Ascending aorta (tissue), 2 donors: ENCODE results near the gene VCL. TPM values are rescaled to one million over a fixed set of nuclear protein-coding genes. Genes with fewer than 3 reads are reported as not detected.
A peak's percentile ranks its signal among the peaks of the same experiment; 100 is the strongest.

Experiments
- DNase-seq, 2 donors: peaks; one replicate each; pipeline ENCODE4 v3.0.0-alpha.2; 2019; ENCODE audit warnings: low spot score in 2 of 2
- H3K27ac ChIP-seq, 2 donors: fragments of 200-600 bp; sonication (generic); one replicate each; pipeline ENCODE4 v1.5.1; 2016 to 2017; ENCODE audit warnings: mild to moderate bottlenecking in 1 of 2
- H3K27me3 ChIP-seq: fragments of 200-600 bp; sonication (generic); one replicate; pipeline ENCODE4 v1.5.1; 2017
- H3K36me3 ChIP-seq, 2 donors: fragments of 200-600 bp; sonication (generic); one replicate each; pipeline ENCODE4 v1.5.1; 2016
- H3K4me1 ChIP-seq, 2 donors: fragments of 200-600 bp; sonication (generic); one replicate each; pipeline ENCODE4 v1.5.1; 2016 to 2017; ENCODE audit warnings: mild to moderate bottlenecking in 1 of 2
- H3K4me3 ChIP-seq, 2 donors: fragments of 200-600 bp; sonication (generic); one replicate each; pipeline ENCODE4 v1.5.1; 2016 to 2017; ENCODE audit warnings: mild to moderate bottlenecking in 1 of 2
- H3K9me3 ChIP-seq, 2 donors: fragments of 200-600 bp; sonication (generic); one replicate each; pipeline ENCODE4 v1.5.1; 2016
- intact Hi-C: fragments of 100-400 bp; cut with DNase I; formaldehyde crosslinking; loops from one replicate; pipeline ENCODE4 v1.15.1; 2023
- total RNA-seq: library from RNA; depleted of rRNA; stranded (reverse); fragments of >200 nt; gene quantifications from one replicate; pipeline ENCODE4 v1.1.0, GENCODE V29; 2016
- TF ChIP-seq, protein P1 (sequence below), 3 experiments: fragments of 200-600 bp in 2 of 3; fragments of 450-650 bp in 1 of 3; sonication (generic) in 2 of 3; IDR thresholded peaks; one replicate each; pipeline ENCODE4 v1.5.1; 2016 to 2019; ENCODE audit warnings: antibody characterized with exemption in 3 of 3, mild to moderate bottlenecking in 1 of 3, moderate library complexity in 1 of 3

VCL gene
- total RNA-seq, 1 donor from 2014 or later, result 333 TPM

DNA sequence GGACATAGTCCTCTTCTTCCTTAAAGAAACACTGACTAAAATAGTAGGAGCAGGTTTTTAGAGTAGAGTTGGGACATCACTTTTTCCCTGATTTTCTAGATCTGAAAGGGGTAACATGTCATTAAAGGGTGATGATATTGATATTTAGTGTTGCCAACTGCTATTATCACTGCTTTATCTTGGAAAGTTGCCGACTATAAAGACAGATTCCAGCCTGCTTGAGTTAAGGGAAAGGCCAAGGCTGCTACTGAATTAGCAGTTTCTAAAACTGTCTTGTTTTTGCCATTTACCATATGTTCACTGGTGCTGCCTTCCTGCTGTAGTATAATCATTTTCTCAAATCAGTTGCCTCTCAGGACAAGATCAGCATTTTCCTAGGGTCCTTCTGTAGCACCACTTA, 123.0 kb downstream of the VCL start:
- Histone ChIP-seq H3K4me3 (no peak overlapping the region), H3K9me3 (no peaks in the 10 kb centered on the region), H3K4me1 (no peaks in the 10 kb centered on the region), H3K36me3 (peaks cover 77% of the 10 kb centered on the region in 2 donors), H3K27me3 (no peaks in the 10 kb centered on the region), H3K27ac (peak overlapping the region in 1 of 2 donors; percentile 26)
- intact Hi-C loops, result no loop called here
- no peak for DNase-seq
- TF ChIP-seq, protein P1, sequence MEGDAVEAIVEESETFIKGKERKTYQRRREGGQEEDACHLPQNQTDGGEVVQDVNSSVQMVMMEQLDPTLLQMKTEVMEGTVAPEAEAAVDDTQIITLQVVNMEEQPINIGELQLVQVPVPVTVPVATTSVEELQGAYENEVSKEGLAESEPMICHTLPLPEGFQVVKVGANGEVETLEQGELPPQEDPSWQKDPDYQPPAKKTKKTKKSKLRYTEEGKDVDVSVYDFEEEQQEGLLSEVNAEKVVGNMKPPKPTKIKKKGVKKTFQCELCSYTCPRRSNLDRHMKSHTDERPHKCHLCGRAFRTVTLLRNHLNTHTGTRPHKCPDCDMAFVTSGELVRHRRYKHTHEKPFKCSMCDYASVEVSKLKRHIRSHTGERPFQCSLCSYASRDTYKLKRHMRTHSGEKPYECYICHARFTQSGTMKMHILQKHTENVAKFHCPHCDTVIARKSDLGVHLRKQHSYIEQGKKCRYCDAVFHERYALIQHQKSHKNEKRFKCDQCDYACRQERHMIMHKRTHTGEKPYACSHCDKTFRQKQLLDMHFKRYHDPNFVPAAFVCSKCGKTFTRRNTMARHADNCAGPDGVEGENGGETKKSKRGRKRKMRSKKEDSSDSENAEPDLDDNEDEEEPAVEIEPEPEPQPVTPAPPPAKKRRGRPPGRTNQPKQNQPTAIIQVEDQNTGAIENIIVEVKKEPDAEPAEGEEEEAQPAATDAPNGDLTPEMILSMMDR (IDR thresholded peaks at IDR 0.05), result no peak

DNA sequence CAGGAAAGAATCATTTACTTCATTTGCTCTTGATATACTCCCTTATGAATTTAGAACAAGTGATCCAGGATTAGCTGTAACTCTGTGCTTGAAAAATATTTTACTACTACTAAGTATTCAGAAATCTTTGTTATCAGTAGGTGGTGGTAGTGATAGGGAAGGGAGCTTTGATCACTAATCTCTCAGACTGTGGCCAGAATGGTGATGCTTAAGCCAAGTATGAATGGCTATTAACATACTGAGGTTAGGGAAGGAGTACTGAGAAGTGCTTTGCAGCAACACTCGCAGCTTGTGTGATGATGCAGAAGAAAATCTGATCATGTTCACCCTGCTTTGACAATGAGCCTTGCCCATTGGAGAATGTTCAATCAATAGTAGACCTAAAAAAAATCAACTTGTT, 123.5 kb downstream of the VCL start:
- Histone ChIP-seq H3K36me3 (peaks cover 77% of the 10 kb centered on the region in 2 donors), H3K4me1 (no peaks in the 10 kb centered on the region), H3K27ac (peak overlapping the region in 1 of 2 donors; percentile 26), H3K9me3 (no peaks in the 10 kb centered on the region), H3K4me3 (no peak overlapping the region), H3K27me3 (no peaks in the 10 kb centered on the region)
- intact Hi-C loops, result no loop called here
- DNase-seq, result no peak
- TF ChIP-seq, protein P1 (IDR thresholded peaks at IDR 0.05), result no peak

DNA sequence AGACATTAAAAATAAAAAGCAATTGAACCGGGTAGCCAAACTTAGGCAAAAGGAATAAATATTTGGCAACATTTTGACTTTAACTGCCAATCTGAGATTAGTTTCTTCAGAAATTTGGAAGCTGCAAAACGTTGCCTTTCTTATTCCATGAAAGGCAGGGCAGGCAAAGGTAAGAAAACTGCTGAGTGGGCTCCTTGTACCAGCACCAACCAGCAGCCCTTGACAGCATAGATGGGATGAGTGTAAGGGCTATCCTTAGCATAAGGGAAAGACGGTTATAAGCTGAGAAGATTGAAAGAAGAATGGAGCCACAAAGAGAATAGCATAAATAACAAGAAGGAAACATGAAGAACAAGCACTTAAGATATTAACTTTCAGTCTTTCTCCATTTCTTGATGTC, 124.1 kb downstream of the VCL start:
- H3K36me3 ChIP-seq, result peaks cover 75 to 76% of the 10 kb centered on the region in 2 donors
- H3K27me3 ChIP-seq, result no peaks in the 10 kb centered on the region
- no peak overlapping the region for H3K4me3 ChIP-seq
- no peak overlapping the region for H3K27ac ChIP-seq
- intact Hi-C loops, result no loop called here
- no peak for DNase-seq
- no peaks in the 10 kb centered on the region for H3K9me3 ChIP-seq
- H3K4me1 ChIP-seq, result no peaks in the 10 kb centered on the region
- TF ChIP-seq, protein P1 (IDR thresholded peaks at IDR 0.05), result no peak

DNA sequence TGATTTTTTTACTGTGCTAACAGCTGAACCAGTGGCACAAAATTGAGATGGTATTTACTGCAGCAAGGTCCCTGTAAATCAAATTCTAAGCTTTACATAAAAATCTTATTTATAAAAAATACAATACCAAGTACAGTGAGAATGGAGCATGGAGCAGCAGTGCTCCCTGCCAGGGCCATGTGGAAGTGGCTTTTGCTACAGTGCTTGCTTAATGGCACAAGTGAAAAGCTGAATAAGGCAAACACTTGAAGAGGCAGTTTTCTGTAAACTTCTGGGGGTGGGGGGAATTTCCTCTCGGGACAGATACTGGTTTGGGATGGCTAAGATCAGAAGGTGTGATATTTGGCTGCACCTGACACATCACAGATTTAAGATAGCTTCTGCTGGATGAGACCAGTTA, 125.2 kb downstream of the VCL start:
- Histone ChIP-seq H3K27me3 (no peaks in the 10 kb centered on the region), H3K4me1 (no peaks in the 10 kb centered on the region), H3K4me3 (no peak overlapping the region), H3K36me3 (peaks cover 67 to 73% of the 10 kb centered on the region in 2 donors), H3K27ac (peak overlapping the region in 1 of 2 donors; percentile 1), H3K9me3 (no peaks in the 10 kb centered on the region)
- intact Hi-C loops, result no loop called here
- no peak for DNase-seq
- TF ChIP-seq, protein P1 (IDR thresholded peaks at IDR 0.05), result no peak

DNA sequence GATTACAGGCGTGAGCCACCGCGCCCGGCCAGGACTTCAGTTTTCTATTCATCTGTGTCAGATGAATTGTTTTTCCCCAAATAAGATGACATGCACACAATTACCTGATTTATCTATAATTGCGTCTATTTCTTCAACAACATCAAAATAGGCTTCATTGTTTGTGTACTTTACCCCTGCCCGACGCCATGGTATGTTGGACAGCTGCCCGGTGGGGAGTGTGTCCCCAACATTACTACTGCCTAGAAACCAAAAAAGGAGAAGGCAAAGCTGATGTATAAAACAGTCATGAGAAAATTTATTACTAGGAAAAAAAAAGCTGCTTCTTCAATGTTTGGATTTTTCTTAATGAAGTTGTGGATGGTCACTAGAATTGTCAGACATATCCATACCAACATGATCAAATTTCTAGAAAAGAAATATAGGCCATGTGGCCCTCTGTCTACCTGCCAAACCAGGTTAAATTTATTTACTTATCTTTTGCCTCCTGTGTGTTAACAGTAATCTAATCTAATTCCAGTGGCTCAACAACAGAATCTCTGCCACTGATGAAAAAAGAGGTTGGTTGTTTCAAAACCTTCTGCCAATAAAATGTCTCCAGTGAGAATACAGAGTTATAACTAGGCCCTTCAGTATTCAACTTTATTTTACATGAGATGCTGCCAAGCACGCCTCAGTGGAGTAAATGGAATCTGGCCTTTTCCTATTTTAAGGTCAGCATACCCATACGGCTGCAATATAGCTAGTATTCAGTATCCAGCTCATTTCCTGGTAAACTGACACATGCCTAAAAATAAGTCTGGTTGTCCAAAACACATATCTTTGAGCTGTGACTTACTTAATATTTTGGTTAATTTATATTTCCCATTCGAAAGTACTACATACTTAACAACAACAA, 136.3 kb downstream of the VCL start:
- intact Hi-C loops, result no loop called here
- Histone ChIP-seq H3K9me3 (no peaks in the 10 kb centered on the region), H3K27ac (peak overlapping the region in 1 of 2 donors; percentile 52), H3K27me3 (no peaks in the 10 kb centered on the region), H3K36me3 (peaks cover 73 to 75% of the 10 kb centered on the region in 2 donors), H3K4me3 (no peak overlapping the region), H3K4me1 (peaks cover 0 to 4% of the 10 kb centered on the region in 2 donors)
- DNase-seq, result no peak
- TF ChIP-seq, protein P1 (IDR thresholded peaks at IDR 0.05), result no peak
